K562 (cell line): ENCODE measurements around the gene KRTAP5-4. TPM values are rescaled to one million over a fixed set of nuclear protein-coding genes. Genes with fewer than 3 reads are reported as not detected.

Experiments
- BRF1 ChIP-seq: IDR thresholded peaks from 3 replicates; pipeline ENCODE4 v1.6.1; 2011; ENCODE audit warnings: borderline replicate concordance, mild to moderate bottlenecking; ENCODE audit not compliant: insufficient read length; ENCODE audit errors: extremely low read depth
- BRF2 ChIP-seq: IDR thresholded peaks from 3 replicates; pipeline ENCODE4 v1.6.1; 2011; ENCODE audit warnings: borderline replicate concordance, mild to moderate bottlenecking; ENCODE audit not compliant: insufficient read length, insufficient read depth
- ELF1 ChIP-seq: fragments of 200-800 bp; sonication (Bioruptor generic); IDR thresholded peaks from 2 replicates; pipeline ENCODE4 v1.6.1; 2016; ENCODE audit warnings: missing genetic modification characterization, missing compliant biosample characterization
- EWSR1 ChIP-seq: fragments of 450-650 bp; IDR thresholded peaks from 2 replicates; pipeline ENCODE4 v1.6.1; 2018; ENCODE audit warnings: borderline replicate concordance, mild to moderate bottlenecking, low read depth, moderate library complexity; ENCODE audit not compliant: partially characterized antibody
- KLF1 ChIP-seq: fragments of 450-650 bp; IDR thresholded peaks from 2 replicates; pipeline ENCODE4 v1.6.1; 2016; ENCODE audit warnings: missing genetic modification characterization, missing compliant biosample characterization
- MCM2 ChIP-seq: fragments of 450-650 bp; IDR thresholded peaks from 2 replicates; pipeline ENCODE4 v1.6.1; 2017; ENCODE audit warnings: low read depth, mild to moderate bottlenecking
- MNT ChIP-seq, 2 experiments: fragments of 450-650 bp; conservative IDR thresholded peaks; 2 replicates each; pipeline ENCODE4 v1.6.1; 2017; ENCODE audit warnings: mild to moderate bottlenecking in 2 of 2, moderate library complexity in 2 of 2
- MXI1 ChIP-seq: IDR thresholded peaks from 2 replicates; pipeline ENCODE4 v1.6.1; 2011; ENCODE audit warnings: low read depth, mild to moderate bottlenecking, improper control_type of control experiment, low read length
- MYNN ChIP-seq, 2 experiments: sonication (generic); formaldehyde crosslinking in 1 of 2; IDR thresholded peaks; 2 replicates each; pipeline versions ENCODE4 v1.5.0 to v1.6.1; 2016 to 2020; ENCODE audit warnings: antibody characterized with exemption in 1 of 2, missing genetic modification reagents in 1 of 2
- NCOA6 ChIP-seq: fragments of 450-650 bp; IDR thresholded peaks from 2 replicates; pipeline ENCODE4 v1.6.1; 2017; ENCODE audit warnings: mild to moderate bottlenecking
- NR4A1 ChIP-seq, 2 experiments: fragments of 250-450 bp in 1 of 2; fragments of 450-650 bp in 1 of 2; sonication (Bioruptor Pico) in 1 of 2; IDR thresholded peaks; 2 replicates each; pipeline versions ENCODE4 v1.4.0 to v1.6.1; 2016 to 2020; ENCODE audit warnings: mild to moderate bottlenecking in 2 of 2, missing compliant biosample characterization in 1 of 2, missing genetic modification characterization in 1 of 2, moderate library complexity in 1 of 2
- PKNOX1 ChIP-seq: fragments of 450-650 bp; IDR thresholded peaks from 2 replicates; pipeline ENCODE4 v1.6.1; 2016
- SMAD3 ChIP-seq: fragments of 450-650 bp; formaldehyde crosslinking; conservative IDR thresholded peaks from 2 replicates; pipeline ENCODE4 v1.4.0; 2020; ENCODE audit warnings: mild to moderate bottlenecking
- TAF9B ChIP-seq: fragments of 450-650 bp; IDR thresholded peaks from 2 replicates; pipeline ENCODE4 v1.6.1; 2018; ENCODE audit warnings: mild to moderate bottlenecking; ENCODE audit not compliant: partially characterized antibody
- TCFL5 ChIP-seq: fragments of 250-450 bp; sonication (Bioruptor Pico); conservative IDR thresholded peaks from 2 replicates; pipeline ENCODE4 v1.6.1; 2021; ENCODE audit warnings: mild to moderate bottlenecking, moderate library complexity, matching md5 sums
- TFAP4 ChIP-seq: sonication (generic); formaldehyde crosslinking; IDR thresholded peaks from 2 replicates; pipeline ENCODE4 v1.8.0; 2022; ENCODE audit warnings: missing genetic modification reagents, mild to moderate bottlenecking, moderate library complexity, borderline replicate concordance
- TGIF2 ChIP-seq: sonication (generic); formaldehyde crosslinking; IDR thresholded peaks from 2 replicates; pipeline ENCODE4 v1.8.1; 2022; ENCODE audit warnings: mild to moderate bottlenecking, missing genetic modification reagents, moderate library complexity
- ZFP36 ChIP-seq: fragments of 150-350 bp; IDR thresholded peaks from 2 replicates; pipeline ENCODE4 v1.6.1; 2018; ENCODE audit warnings: low read length, low read depth; ENCODE audit not compliant: partially characterized antibody
- ZNF3 ChIP-seq: fragments of 250-450 bp; sonication (Bioruptor Pico); IDR thresholded peaks from 2 replicates; pipeline ENCODE4 v1.5.0; 2021; ENCODE audit warnings: mild to moderate bottlenecking, moderate library complexity
- ZNF316 ChIP-seq: fragments of 450-650 bp; IDR thresholded peaks from 2 replicates; pipeline ENCODE4 v1.6.1; 2016
- ZNF431 ChIP-seq: sonication (generic); formaldehyde crosslinking; IDR thresholded peaks from 2 replicates; pipeline ENCODE4 v1.8.0; 2022; ENCODE audit warnings: mild to moderate bottlenecking, missing genetic modification reagents
- ZNF512 ChIP-seq: IDR thresholded peaks from 2 replicates; pipeline ENCODE4 v1.6.1; 2016; ENCODE audit warnings: missing genetic modification characterization, missing compliant biosample characterization
- ZNF764 ChIP-seq: fragments of 250-450 bp; sonication (Bioruptor Pico); IDR thresholded peaks from 2 replicates; pipeline ENCODE4 v1.4.0; 2020; ENCODE audit warnings: low read depth, mild to moderate bottlenecking, moderate library complexity
- polyA plus RNA-seq, 8 experiments: library from polyadenylated mRNA; depleted of rRNA in 4 of 8; stranded (reverse) in 5 of 8; unstranded in 3 of 8; fragments of >200 nt; fragmentation: Nextera tagmentation in 2 of 8; fragmentation: Illumina TruSeq in 1 of 8; extraction: Ambion mirVana in 2 of 8; extraction: Trizol in 1 of 8; gene quantifications; 2 replicates each; pipeline versions ENCODE4 v1.2.1 to v1.2.3, GENCODE V29; 2011 to 2014; ENCODE audit warnings: inconsistent platforms in 1 of 8, missing spikeins in 1 of 8
- total RNA-seq, 7 experiments: library from RNA; depleted of rRNA in 6 of 7; stranded (reverse); fragments of >200 nt in 6 of 7; fragmentation: Illumina TruSeq in 2 of 7; extraction: Trizol in 2 of 7; gene quantifications; 2 replicates each; pipeline versions ENCODE4 v1.2.1 to v1.2.3, GENCODE V29; 2011 to 2021; ENCODE audit warnings: low replicate concordance in 1 of 7

The KRTAP5-4 gene
- total and polyA plus RNA-seq, 9 of the 15 experiments (the other 6 are each of a cell fraction or from before 2014, with no cell fraction given) = not detected

- TF ChIP-seq ZNF316 (no peak), EWSR1 (no peak), SMAD3 (CRISPR knock-in tag) (no peak), MYNN (IDR thresholded peaks at IDR 0.05) (no peak), MYNN (CRISPR knock-in tag; IDR thresholded peaks at IDR 0.05) (no peak), ZNF512 (tag) (no peak), MXI1 (no peak), MCM2 (no peak), MNT (conservative IDR thresholded peaks at IDR 0.05) (no peak), BRF1 (no peak), BRF2 (no peak), NR4A1 (CRISPR knock-in tag; IDR thresholded peaks at IDR 0.05) (no peak), NR4A1 (tag; IDR thresholded peaks at IDR 0.05) (no peak), ZNF3 (CRISPR knock-in tag) (no peak), NCOA6 (no peak), TAF9B (no peak), ZNF764 (CRISPR knock-in tag) (no peak), TGIF2 (no peak), TCFL5 (CRISPR knock-in tag) (no peak), KLF1 (no peak), ELF1 (no peak; the same call in 1 of the 2 replicates), TFAP4 (CRISPR knock-in tag) (peak; percentile 69; the same call in 1 of the 2 replicates), PKNOX1 (no peak), ZNF431 (CRISPR knock-in tag) (no peak), ZFP36 (no peak)
Observed at GRCh38 chr11:1619449-1619848, 2.5 kb downstream of the KRTAP5-4 start (continued).
